Hypothalamus (tissue), 51 donors: ENCODE measurements around the gene LRP1B.
"Not testable (repeated sequence)": the region's sequence is repeated elsewhere in the genome, so short reads cannot be mapped to it uniquely, and the experiment has no call there.

Experiments used
- DNase-seq, 51 donors: peaks; one replicate each; lab custom pipeline; 2025; lab: John Stamatoyannopoulos, UW

LRP1B gene

DNA sequence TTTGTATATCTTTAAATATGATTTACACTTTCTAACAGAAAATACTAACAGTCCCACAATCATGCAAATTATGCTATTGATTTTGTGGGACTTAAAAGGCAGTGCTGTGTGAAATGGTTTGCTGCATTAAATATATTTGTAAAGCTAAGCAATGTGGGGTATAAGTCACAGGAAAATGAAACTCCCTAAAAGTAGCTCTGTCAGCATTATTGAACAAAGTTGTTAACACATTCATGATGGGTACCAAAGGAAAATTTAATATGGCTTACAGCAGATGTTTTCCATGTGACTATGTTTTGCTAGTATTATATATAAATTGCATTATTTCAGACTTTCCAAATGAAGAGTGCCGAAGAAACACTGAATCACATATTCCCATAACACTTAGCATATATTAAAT, 1450.0 kb downstream of the LRP1B start:
- DNase-seq: no peak

DNA sequence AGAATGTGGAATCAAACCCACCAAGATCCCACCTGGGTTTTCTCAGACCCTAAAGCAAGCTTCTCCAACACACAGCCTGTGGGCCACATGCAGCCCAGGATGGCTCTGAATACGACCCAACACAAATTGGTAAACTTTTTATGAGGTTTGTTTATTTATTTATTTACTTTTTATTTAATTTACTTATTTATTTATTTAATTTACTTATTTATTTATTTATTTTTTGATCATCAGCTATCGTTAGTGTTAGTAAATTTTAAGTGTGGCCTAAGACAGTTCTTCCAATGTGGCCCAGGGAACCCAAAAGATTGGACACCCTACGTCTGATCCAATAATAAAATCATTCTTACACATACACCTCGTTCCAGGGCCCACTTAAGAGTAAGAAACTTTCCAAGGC, 1451.1 kb downstream of the LRP1B start:
- DNase-seq: no peak

DNA sequence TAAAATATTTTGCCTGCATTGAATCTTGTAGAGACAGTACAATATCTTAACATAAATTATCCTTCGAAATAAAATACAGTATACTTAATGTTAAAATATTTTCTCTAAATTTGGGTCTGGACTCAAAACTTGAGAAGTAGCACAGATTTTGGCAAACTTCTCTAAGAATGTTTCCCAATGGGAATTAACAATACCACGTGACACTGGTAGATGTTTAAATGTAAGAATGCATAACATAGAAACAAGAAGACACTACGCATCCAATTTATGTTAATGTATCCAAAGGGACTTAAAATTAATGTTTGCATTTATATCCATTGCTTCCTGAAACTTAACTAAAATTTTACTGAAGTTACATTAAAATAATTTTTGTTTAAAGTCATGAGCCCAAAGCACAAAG, 1460.9 kb downstream of the LRP1B start:
- no peak for DNase-seq

DNA sequence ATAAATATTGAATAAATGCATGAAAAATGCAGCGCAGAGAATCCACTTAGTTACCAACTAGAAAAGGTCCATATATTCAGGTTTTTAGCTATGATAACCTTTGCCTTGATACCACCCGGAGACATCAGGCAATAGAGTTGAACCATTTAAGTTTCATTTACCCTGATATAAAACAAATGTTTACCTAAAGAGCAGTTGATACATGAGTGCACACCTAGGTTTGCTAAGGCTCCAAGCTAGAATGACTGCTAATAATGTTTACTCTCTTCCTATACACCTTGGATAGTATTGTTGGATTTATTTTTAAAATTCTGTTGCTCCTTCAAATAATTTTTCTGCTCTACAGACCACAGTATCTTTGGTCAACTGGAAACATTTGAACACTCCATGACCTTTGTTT, 1463.6 kb downstream of the LRP1B start:
- DNase-seq: no peak

DNA sequence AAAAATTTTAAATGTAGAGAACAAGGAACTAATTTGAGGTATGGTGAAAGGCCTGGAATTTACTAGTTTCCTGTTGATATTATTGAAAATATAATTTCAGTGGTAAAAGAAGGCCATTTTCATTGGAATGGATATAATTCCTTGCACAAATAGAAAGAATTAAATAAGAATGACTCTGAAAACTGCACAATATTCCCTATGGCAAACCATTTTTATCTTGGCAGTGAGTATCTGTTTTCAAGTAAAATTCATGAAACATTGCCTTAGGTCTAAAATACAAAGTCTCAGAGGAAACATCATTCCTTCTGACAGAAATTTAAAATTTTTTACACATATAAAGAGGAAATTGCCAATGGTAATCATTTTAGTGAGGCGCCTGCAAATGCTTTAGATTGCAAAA, 1468.3 kb downstream of the LRP1B start:
- no peak for DNase-seq

DNA sequence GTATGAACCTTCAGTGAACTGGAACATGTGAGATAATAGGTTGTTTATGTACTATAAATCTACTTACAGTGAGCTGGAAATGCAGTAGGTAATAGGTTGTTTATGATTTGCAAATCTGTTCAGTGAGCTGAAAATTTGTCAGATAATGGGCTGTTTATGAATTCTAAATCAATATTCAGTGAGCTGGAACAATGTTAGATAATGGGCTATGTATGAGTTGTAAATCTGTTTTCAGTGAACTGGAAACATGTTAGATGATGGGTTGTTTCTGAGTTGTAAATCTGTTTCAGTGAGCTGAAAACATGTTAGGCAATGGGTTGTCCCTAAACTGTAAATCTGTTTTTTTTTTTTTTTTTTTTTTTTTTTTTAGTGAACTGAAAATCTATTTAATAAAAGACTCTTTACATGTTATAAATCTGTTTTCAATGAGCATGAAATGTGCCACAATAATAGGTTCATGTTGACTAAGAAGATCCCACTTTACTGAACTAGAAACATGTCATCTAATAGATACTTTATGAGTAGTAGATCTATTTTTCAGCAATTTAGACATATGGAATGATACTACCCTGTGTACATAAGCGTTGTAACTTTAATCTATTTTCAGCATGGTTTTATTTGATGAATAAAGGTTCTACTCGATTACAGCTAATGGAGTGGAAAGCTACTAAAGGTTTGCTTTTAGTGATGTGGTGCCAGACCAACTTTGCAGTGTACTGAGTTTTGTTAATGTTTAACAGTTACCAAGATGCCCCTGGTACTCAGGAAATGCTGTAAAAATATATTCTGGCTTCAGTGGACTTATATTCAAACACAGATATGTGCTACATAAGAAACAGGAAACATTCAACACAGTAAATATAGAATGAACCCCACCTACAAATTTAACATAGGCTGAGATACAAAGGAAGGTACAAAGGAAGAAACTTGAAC, 1471.8 kb downstream of the LRP1B start:
- no peak for DNase-seq

DNA sequence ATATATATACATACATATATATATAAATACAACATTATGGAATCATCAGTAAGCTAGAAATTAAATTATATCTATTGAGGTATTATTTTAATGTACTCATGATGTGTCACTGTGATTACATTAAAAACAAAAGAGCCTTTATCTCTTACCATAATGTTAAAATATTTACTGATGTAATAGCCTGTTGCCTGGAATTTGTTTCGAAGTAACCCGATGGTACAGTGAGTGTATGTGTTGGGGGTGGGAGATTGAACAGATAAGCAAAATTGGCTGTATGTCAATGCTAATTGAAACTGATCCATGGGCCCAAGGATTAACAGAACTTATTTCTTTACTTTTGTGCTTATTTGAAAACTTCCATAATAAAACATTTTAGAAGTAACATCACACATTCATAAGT, 1473.2 kb downstream of the LRP1B start:
- no peak for DNase-seq

DNA sequence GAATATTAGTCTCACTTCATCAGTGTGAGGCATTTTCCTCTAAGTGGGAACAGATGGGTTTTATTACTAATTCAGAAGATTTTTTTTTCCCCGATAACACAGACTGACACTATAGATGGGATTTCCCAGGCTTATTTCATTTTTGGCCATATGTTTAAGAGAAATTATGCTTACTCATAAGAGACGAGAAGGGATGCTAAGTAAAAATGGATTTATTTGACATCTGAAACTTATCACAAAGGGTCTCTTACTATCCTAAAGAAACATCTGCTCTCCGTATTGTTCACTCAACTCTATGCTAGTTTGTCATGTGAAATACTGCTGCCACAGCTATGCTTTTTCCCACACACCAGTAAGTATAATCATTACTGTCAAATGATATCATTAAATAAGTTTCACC, 1476.3 kb downstream of the LRP1B start:
- DNase-seq: no peak

DNA sequence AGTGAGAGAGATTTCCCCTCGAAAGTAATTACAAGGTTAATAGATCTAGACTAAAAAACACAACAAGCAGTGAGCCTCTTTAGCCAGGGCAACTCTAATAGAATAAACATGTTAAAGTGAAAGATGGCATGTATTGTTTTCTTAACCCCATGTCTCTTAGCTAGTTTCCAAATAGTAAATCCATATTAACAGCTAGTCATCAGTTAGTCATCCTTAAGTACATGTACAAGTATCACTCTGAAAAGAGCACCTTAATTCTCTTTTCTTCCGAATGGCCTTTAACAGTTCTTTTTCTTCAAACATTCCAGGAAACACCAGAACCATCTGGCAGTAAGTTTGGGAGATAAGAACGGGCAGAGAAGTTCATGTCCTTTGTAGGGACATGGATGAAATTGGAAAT, 1480.0 kb downstream of the LRP1B start:
- no peak for DNase-seq

DNA sequence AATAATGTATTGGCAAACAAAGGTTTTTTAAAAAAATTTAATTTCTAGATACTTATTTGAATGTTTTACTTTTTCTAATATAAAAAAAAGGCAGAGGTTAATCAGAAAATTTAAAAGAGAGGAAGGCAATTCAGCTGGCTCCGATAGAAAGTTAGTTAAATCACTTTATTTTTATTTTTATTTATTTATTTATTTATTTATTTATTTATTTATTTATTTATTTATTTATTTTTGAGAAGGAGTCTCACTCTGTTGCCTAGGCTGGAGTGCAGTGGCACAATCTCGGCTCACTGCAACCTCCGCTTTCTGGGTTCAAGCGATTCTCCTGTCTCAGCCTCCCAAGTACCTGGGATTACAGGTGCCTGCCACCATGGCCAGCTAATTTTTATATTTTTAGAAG, 1480.7 kb downstream of the LRP1B start:
- not testable (repeated sequence) for DNase-seq

DNA sequence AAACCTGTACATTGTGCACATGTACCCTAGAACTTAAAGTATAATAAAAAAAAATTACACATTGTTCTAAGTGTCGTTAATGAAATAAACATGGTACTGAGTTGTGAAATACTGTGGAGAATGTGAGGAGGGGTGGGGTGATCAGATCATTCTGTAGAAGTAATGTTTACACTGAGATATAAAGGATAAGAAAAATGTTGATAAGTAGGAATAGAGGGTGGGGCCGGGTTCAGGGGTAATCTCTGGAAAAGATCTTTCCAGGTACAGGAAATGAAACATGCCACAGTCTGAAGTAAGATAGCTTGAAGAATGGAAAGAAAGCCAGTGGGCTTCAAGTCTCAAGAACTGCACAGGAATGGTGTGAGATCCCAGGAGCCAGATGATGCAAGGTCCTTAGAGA, 1482.4 kb downstream of the LRP1B start:
- no peak for DNase-seq

DNA sequence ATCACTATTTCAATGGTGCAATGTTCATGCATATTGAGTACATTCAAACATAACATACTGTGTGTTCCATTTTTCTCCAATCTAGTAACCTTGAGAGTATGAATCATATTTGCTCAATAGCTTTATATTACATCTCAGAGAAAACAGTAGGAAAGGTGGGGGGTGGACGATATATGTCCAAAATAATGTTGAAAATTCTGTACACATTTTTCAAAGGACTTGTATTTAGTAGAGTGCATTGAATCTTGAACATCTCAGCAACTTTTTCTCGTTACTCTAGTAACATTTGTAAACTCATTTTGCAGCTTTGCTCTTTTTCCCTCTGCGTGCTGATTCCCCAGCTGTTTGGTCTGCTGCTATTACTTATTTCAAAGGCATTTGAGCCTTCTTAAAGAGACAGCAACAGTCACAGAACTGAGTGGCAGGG, 1487.0 kb downstream of the LRP1B start:
- no peak for DNase-seq

DNA sequence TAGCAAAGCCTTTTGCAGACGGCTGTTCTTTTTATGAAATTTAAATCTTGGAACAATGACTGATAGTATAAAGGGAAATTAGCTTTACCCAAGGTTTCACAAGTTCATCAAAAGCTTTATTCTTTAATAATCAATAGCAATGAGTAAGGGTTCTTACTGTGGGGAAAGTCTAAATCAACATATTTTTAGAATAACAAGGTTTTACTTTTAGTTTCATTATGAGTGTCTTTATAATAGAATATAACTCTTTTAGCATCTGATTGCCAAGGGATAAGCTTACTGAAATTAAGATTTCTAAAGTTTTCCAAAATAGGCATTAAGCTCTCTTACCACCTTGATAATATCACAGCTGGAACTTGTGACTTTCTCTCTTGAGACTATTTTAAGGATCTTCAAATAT, 1489.7 kb downstream of the LRP1B start:
- DNase-seq: no peak

DNA sequence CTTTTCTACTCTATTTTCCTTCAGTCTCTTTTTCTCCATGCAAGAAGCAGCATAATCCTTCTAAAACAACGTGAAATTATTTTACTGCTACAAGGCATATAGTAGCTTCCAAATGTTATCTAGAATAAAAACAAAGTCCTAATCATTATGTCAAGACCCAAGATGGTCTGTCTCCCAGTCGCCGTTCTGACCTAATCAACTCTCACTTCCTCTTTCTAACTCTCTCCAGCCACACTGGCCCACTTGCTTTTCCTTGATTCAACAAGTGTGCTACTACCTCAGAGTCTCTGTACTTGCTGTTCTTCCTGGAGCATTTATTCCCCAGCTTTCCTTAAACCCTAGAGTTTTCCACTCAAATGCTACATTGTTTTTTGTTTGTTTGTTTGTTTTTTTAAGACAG, 1491.2 kb downstream of the LRP1B start:
- DNase-seq: no peak

DNA sequence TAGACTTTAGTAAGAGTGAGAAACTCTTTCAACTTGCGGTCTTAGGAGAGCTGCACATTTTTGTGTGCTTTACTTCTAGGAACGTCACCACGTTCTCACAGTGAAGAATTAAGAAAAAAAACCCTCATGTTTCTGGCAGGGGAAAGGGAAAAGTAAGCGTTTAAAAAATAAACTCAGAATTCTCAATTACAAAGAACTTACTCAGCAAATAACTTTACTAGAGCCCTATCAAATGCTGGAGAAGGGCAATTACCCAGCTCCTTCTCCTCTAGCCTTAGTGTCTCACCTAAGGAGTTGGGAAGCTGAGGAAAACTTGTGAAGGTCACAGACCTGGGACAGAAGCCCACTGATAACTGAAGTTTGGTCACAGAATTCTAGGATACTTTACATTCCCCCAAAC, 1500.3 kb downstream of the LRP1B start:
- no peak for DNase-seq

DNA sequence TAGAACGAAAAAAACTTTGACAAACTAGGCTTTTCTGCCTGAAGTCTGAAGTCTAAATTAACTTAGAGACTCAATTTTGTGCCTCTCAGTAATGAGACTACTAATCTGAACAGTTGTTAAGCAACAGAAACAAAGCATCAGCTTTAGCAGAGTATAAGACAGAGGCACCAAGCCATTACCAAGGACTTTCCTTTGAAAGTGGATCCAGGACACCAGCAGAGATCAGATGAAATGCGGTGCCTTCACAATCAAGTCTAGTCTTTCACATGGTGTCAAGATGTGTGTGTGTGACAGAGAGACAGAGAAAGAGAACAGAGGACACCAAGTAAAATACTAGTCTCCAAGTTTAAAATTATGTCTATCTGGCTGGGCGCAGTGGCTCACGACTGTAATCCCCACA, 1502.9 kb downstream of the LRP1B start:
- no peak for DNase-seq

DNA sequence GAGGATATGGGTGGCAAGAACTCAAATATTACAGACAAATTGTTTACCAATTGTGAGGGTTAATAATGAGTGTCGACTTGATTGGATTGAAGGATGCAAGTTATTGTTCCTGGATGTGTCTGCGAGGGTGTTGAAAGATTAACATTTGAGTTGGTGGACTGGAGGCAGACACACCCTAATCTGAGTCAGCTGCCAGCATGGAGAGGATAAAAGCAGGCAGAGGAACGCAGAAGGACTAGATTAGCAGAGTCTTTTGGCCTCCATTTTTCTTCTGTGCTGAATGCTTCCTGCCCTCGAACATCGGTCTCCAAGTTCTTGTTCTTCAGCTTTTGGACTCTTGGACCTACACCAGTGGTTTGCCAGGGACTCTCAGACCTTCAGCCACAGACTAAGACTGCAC, 1503.7 kb downstream of the LRP1B start:
- no peak for DNase-seq

DNA sequence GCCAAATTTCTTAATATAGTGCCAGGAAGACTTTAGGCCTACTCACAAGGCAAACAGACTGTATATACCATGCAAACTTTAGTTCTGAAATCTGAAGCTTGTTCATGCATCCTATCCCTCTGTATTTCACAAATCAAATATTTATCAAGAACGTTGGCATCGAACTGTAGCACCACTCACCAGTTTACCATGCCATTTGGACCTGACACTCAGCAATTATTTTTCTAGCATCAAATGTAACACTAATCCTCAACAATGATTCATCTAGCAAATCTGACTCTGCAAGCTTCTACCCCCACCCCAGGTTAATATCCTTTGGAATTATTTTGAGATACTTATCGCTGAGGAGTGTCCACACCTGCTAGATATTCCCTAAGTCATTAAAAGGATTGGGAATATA, 1506.6 kb downstream of the LRP1B start:
- no peak for DNase-seq

DNA sequence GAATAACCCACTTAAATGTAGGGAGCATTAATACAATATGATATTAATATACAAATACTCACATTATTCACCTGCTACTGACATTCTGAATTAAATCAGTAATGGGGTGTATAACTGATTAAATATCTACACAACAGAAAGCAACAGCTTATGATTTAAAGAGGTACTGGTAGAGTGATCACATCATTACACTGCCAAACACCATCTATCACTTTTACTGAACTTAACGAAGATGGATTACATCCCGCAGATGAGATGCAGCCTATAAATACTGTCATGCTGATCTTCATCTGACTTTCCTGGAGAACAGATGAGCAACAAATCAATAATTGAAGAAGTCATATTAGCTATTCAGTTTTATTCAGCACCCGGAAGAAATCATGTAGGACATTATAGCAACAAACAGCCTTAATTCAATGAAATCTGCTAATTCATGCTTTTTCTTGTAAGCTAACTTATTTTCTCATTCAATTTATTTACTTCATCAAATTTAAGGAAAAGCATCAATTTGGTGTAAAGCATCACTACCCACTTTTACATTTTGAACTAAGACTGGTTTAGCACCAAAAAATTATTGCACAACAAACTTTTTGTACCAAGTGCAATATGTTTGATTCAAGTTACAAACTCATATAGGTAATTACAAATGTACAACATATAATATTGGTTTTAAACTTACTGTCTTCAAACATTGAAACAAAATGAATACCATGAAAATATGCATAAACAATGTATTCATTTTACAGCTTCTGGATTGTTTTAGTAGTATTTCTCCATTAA, 1509.0 kb downstream of the LRP1B start:
- DNase-seq: no peak

DNA sequence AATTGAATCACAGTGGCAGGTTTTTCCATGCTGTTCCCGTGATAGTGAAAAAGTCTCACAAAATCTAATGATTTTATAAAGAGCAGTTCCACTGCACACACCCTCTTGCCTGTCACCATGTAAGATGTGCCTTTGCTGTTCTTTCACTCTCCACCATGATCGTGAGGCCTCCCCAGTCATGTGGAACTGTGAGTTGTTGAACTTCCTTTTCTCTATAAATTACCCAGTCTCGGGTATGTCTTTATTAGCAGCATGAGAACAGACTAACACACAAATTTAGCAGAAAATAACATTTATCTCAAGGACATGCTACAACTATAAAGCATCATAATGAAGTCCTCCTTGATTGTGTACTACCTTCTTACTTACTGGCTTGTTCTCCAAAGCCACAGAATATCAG, 1526.0 kb downstream of the LRP1B start:
- no peak for DNase-seq

DNA sequence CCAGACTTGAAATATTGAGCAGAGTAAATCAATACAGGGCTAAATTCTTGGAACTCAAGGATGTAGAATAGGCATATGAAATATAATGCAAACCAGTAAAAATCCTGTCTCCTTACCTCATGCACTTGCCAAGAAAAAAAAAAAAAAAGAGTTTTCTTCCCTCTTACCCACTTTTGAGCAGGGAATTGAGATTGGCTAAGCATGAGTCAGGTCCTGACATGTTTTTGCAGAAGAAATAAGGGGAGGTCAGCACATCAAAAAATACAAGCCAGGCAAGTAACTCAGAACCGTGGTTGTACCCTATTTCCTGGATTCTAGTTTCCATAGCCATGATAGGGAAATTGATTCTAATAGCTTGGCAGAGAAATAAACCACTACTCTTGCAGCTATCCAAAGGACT, 1526.7 kb downstream of the LRP1B start:
- DNase-seq: no peak

DNA sequence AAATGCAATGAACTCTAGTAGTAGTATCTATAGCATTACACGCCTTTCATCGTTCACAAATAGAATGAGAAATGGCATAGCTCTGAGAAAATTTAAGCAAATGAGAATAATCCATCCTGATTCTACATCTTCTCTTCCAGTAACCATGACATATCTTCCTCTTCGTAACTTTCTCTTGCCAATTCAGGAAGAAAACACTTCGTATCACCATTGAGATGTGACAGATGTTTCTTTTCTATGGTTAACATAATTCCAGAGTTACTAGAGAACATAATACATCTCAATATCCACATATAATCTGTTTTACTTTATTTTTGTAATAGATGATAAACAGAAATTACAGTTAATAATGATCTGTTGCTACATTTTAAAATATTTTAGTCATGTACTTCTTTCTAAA, 1527.4 kb downstream of the LRP1B start:
- DNase-seq: no peak
